Fibroblast of skin of right quadriceps (primary cell): ENCODE data around the gene ELOVL5.
"Not testable (repeated sequence)": the region's sequence is repeated elsewhere in the genome, so short reads cannot be mapped to it uniquely, and the experiment has no call there.

ENCODE experiments used
- DNase-seq: peaks from one replicate; pipeline ENCODE4 v3.0.0-alpha.2; 2013

Gene ELOVL5

DNA sequence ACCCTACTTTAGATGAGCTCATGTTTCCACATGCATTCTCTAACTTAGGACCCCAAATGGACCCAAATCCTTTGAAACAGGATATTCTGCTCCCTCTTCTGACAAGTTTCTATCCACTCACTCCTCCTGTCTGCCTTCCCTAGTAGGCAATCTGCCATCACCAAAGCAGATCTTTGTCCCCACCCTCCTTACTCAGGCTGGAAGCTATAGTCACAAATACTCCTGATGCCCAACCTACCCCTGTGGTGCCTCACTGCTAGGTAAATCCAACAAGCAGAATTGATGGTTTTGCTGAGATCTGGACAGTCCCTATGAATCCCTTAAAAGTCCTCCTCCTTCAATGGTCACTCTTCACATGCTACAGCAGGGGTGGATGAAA, 21.7 kb downstream of the ELOVL5 start:
- no peak for DNase-seq

DNA sequence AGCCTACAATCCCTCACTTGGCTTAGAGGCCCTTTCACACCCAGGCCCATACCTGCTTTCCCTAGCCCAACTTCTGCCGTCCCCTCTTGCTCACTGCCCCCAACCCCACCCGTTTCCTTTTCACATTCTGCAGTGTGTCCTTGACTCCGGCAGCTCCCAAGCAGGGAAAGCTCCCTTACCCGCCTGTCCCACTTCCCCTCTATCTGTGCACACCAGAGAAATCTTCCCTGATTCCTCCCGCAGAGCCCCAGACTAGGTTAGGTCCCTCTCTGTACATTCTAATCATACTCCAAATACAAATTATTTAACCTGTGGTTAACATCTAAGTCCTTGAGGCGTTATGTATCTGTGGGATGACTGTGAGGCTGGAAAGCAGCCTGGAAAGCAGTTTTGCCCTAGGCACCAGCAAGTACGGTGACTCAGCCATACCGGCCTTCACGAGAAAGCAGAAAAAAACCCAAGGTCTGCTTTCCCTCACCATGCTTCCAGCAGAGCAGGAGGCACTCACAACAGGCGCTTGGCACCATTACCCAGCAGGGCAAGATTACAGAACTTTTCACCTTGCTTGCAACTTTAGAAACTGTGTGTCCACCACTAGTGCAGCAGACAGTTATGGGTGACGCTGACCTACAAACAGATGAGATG, 22.3 kb downstream of the ELOVL5 start:
- peak; percentile 97 for DNase-seq

DNA sequence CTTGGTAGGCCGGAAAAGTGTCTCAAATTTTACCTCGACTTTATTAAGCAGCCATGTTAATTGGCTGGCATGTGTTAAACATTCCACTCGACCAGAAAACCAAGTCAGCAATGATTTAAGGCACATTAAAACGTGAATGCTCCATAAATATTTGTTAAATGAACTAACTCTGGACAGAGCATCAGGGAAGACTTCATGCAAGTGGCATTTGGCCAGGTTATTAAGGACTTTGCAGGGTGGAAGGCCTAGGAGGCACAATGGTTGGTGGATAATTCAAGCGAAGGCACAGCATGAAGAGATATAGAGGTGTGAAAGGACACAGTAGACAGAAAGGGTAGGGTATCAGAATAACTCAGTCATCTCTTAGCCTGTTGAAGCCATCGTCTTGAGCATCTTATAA, 23.0 kb downstream of the ELOVL5 start:
- peak; percentile 63 for DNase-seq

DNA sequence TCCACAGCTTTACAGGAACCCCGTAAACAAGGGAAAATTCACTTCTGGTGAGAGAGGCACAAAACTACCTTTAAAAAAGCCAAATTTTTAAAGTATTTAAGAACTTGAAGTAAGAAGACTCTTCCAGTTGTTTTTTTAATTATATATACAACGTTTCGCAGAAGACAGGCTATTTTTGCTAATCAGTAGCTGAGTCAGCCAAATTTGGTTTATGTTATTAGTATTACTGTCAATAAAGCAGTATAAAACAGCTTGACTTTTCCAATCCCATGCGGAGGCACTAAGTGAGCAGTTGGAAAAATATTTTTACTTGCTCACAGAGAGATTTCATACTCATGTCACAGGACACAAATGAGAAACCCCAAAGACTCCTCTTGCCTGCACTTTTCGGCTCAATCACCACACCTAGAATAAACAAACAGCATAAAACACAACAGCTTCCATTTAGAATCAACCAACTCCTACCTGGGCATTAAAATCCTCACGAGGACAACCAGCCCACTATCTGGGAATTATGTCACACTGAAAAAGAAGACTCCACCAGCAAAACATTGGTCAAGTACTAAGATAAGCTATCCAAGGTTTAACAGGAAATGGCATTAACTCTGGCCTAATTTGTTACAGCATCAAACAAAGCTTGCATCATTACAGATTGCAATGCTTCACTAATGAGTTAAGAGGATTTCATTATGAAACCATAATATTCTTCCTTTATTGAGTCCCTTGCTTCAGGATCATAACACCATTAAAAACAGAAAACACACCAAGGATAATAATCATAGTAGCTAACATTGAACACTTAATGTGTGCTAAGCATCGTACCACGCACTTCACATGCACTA, 26.3 kb downstream of the ELOVL5 start:
- DNase-seq = no peak

DNA sequence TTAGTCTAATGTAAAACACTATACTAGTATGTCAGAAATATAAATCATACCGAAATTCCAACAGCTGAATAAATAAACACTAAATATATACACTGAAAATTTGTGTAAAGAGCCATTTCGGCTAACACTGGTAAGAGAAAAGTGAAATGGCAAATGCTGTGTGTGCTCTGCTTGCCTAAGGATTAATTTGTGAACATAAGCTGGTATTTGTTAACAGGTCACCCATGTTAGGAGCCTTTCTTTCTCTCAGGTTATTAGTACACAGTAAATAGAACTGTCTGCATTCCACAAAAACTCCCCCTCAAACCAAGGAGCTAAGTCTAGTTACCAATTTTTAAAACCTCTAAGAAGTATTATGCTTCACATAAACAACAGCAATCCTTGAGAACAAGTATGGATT, 27.0 kb downstream of the ELOVL5 start:
- DNase-seq = no peak

DNA sequence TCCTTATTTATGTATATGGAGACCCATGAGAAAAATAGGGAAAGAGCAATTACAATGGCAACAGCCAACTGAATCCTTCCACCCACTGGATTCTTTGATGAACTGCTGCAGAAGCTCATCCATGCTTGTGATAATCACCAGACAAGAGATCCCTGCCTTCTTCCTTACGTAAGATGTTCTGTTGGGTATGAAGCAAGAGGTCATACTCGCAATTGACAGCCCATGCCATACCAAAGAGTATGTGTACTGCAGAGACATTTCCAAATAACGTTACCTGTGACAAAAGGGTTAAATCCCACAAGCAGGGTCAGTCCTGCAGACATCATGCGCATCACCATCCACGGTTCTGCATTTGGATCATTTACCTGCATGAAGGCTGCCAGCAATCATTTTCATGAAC, 27.8 kb downstream of the ELOVL5 start:
- no peak for DNase-seq

DNA sequence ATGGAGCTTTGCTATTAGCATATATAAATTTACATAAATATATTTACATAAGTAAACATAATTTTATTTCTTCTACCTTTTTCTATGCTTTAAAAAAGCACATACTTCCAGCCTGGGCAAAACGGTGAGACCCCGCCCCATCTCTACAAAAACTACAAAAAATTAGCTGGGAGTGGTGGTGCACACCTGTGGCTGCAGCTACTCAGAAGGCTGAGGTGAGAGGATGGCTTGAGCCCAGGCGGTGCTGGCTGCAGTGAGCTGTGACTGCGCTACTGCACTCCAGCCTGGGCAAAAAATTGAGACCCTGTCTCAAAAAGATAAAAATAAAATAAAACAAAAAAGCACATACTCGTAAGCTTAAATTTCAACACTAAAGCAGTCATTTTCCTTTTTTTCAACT, 30.3 kb downstream of the ELOVL5 start:
- DNase-seq = no peak

DNA sequence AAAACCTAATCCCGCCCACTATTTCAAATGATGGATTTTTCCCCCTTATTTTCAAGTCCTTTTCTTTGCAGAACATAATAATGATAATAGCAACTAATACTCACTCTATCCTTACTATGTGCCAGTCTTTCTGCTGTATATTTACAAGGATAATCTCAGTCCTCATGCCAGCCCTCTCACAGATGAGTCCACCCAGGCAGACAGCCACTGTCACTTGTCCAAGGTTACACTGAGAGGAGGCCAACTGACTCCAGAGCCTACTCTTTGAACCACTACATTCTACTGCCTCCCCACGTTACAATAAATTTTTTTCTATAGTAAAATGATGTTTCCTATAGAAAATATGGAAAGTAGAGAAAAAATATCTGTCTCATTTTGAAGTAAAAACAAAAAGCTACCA, 30.9 kb downstream of the ELOVL5 start:
- DNase-seq = no peak

DNA sequence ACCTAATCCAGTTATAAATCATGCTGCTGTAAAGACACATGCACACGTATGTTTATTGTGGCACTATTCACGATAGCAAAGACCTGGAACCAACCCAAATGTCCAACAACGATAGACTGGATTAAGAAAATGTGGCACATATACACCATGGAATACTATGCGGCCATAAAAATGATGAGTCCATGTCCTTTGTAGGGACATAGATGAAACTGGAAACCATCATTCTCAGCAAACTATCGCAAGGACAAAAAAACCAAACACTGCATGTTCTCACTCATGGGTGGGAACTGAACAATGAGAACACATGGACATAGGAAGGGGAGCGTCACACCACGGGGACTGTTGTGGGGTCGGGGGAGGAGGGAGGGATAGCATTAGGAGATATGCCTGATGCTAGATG, 31.5 kb downstream of the ELOVL5 start:
- not testable (repeated sequence) for DNase-seq

DNA sequence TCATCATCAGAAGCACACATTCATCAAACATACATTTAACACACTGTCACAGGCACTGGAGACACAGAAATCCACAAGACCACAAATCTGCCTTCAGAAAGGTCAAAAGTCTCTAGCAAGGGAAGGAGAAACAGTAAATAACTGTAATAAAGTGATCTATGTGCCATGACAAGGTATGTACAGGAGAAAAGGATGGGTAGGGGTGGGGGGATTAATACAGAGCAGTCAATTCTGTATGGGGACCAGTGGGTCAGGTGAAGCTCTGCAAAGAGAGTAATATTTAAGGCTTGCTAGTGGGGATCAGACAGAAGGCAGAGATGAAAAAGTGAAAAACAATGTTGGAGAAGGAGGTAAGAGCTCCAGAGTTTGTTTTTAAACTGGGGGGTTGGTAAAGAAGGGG, 32.6 kb downstream of the ELOVL5 start:
- DNase-seq = no peak

DNA sequence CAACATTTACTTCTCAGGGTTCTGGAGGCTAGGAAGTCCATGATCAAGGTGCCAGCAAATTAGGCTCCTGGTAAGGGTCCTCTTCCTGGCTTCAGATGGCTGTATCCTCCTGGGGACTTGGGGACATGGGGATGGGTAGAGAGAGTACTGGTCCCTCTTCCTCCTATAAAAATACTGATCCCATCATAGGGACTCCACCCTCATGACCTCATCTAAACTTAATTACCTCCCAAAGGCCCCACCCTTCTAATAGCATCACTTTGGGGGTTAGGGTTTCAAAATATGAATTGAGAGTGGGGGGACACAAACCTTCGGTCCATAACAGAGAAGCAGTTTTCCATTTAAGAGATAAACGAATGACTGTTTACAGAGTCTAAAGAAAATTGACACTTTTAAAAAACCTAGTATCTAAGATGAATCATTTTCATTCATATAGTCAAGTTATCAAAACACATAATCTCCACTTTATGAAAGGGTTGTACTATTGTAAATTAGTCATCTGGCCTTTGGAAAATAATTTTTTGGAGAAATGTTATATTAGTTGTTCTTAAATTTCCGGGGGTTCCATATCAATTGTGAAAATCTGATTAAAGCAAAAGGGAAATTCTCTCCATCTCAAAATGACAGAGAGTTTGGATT, 33.5 kb downstream of the ELOVL5 start:
- DNase-seq = no peak

DNA sequence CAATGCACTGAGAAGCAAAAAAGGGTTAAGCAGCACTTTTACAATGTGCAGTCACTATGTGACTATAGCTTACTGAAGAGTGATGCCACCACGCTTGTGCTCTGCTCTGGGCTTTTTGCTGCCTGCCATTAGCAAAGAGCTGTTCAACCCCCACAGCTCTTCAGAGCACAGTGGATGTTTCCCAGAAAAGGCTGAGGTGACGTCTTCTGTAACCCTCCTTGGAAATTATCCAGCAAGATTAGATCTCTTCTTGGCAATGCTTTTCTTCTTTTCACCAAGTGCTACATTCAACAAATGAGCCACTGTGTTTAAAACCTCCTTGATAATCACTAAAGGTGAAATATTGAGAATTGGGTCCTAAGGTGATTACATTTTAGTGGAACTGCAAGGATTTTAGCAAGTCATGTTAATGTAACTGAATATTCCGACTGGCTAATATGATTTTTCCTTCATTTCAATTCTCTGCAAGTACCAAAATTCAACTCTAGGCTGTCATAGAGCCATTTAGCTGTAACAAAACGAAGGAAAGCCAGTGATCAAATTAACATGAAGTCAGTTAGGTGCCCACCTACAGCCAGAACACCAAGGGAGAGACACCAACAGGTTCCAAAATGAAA, 34.9 kb downstream of the ELOVL5 start:
- DNase-seq = peak; percentile 62

DNA sequence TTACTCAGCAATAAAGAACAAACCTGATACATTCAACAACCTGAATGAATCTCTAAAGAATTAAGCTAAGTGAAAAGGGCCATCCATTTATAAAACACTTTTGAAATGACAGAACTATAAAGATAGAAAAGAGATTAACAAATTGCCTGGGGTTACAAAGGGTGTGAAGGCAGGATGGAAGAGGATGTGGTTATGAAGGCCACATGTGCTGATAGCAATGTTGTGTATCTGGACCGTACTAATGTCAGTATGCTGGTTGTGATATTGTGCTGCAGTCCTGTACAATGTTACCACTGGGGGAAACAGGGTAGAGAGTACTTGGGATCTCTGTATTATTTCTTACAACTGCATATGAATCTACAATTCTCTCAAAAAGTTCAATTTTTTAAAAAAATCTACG, 36.4 kb downstream of the ELOVL5 start:
- no peak for DNase-seq

DNA sequence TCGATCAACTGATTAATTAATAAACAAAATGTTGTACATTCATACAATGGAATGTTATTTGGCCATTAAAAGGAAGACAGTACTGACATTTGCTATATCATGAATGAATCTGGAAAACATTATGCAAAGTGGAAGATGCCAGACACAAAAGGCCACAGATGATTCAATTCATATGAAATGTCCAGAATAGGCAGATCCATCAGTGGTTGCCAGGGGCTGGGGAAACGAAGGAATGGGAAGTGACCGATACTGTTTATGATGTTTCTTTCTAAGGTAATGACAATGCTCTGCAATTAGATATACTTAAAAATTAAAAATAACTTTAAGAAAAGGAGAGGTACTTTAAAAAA, 37.2 kb downstream of the ELOVL5 start:
- DNase-seq = peak; percentile 52

DNA sequence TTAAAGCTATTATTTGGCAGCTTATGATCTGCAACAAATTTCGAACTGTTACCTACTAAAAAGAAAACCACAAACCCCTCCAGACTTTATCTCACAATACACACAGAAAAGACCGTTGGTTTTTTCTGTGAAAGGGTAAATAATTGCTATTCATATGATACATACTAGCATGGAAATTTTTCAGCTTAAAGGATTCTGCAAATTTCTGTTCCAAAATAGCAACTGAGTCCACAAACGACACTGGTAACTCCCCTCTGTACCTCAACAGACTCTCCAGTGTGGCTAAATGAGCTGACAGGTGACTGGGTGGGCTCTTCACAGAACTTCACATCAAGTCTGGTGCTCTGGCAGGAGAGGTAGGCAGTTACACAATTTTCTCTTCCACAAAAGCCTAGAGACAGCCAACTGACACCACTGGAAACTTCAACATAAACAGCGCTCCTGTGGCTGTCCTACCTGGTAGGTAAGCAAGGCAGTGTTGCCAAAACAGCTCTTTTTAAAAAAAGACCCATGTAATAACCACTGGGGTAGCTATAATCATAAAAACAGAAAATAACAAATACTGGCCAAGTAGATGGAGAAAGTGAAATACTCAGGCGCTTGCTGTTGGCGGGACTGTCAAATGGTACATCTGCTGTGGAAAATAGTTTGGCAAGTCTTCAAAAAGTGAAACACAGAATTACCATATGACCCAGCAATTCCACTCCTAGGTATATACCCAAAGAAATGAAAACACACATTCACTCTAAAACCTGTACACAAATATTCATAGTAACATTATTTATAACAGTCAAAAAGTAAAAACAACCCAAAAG, 37.8 kb downstream of the ELOVL5 start:
- no peak for DNase-seq

DNA sequence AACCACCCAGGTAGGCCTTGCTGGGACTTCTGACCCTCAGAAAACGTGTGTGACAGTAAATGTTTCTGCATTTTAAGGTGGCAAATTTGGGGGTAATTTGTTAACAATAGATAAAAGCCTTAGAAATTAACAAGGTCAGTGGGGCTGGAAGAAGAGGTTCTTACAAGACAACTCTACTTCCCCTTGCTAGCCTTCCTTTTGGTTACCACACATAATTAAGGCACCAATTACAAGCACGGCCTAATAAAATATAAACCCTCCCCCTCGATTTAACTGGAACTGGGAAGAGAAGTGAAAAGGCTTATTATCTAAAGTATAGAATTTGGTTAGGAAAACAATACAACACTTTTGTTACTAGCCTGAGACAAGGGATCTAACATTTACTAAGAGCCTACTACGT, 38.8 kb downstream of the ELOVL5 start:
- DNase-seq = no peak

DNA sequence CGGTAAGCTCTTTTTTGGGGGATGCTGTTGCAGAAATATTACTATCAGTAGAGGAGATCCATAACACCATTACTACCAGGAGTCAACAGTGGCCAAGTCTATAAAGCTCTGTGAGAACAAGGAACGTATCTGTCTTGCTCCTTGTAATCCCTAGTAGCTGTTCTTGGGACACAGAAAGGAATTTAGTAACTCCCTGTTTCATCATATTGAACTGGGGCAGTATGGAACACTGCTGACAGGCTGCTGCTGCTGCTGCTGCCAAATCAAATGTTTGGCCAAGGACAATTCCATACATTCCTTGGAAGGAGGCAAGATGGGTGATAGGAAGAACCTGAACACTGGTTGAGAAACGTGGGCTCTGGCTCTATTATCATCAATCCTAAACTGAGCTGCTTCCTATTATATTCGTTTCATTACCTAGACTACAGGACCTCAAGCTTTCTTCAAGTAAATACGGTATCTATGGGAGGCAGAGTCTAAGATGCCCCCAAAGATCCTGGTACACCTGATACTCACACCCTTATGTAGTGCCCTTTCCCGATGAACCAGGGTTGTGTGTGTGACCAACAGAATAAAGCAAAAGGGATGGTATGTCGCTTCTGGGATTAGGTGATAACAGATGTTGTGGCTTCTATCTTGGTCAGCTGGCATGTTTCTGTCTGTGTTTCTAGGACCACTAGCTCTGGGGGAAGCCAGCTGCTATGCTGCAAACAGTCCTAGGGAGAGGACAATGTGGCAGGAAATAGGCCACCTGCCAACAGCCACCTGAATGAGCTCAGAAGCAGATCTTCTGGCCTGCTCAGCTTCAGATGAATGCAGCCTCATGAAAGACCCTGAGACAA, 39.5 kb downstream of the ELOVL5 start:
- peak; percentile 81 for DNase-seq

DNA sequence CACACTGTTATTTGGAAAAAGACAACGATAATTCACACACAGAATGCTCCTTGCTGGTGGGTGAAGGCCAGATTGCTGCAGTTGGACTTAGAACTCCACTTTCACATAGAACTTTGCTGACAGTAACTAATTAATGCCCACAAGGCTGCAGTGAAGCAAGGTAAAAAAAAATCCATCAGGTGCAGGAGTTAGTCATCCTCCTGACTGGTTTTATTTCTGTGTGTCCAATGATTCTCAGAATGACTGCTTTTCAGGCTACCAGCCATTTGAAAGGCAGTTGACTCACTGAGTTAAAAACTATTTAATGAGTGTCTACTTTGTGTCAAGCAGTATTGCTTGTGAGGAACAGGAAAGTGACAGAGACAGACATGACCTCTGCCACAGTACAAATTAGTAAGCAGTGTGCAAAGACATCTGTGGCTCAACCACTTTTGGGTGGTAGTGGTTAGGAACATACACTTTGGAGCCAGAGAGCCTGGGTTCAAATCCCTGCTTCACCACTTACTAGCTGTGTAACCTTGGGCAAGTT, 41.9 kb downstream of the ELOVL5 start:
- no peak for DNase-seq

DNA sequence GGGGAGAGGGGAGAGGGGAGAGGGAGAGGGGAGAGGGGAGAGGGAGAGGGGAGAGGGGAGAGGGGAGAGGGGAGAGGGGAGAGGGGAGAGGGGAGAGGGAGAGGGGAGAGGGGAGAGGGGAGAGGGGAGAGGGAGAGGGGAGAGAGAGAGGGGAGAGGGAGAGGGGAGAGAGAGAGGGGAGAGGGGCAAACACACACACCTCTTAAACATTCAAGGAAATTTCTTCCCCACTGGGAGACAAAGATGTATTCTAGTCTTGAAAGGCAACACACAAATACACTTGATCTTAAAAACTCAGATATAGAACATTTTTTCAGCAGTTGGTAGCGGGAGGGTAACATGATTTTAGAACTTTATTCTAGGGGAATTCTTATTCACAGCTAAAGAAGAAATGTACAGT, 42.5 kb downstream of the ELOVL5 start:
- DNase-seq = not testable (repeated sequence)

DNA sequence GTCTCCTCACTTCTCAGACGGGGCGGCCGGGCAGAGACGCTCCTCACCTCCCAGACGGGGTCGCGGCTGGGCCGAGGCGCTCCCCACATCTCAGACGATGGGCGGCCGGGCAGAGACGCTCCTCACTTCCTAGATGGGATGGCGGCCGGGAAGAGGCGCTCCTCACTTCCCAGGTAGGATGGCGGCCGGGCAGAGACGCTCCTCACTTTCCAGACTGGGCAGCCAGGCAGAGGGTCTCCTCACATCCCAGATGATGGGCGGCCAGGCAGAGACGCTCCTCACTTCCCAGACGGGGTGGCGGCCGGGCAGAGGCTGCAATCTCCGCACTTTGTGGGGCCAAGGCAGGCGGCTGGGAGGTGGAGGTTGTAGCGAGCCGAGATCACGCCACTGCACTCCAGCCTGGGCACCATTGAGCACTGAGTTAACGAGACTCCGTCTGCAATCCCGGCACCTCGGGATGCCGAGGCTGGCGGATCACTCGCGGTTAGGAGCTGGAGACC, 43.2 kb downstream of the ELOVL5 start:
- DNase-seq = not testable (repeated sequence)

DNA sequence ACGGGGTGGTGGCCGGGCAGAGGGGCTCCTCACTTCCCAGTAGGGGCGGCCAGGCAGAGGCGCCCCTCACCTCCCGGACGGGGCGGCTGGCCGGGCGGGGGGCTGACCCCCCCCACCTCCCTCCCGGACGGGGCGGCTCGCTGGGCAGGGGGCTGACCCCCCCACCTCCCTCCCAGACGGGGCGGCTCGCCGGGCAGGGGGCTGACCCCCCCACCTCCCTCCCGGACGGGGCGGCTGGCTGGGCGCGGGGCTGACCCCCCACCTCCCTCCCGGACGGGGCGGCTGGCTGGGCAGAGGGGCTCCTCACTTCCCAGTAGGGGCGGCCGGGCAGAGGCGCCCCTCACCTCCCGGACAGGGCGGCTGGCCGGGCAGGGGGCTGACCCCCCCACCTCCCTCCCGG, 43.8 kb downstream of the ELOVL5 start:
- not testable (repeated sequence) for DNase-seq
